Smooth muscle cell (in vitro differentiated cells): ENCODE results near the gene PLA2G12B. TPM values are rescaled to one million over a fixed set of nuclear protein-coding genes. Genes with fewer than 3 reads are reported as not detected.

Experiments
- DNase-seq: peaks from one replicate; lab custom pipeline; 2025; ENCODE audit not compliant: unreplicated experiment; lab: John Stamatoyannopoulos, UW
- H2AFZ ChIP-seq: fragments of 200-600 bp; sonication (generic); 2 replicates; pipeline ENCODE4 v1.6.0; 2016; ENCODE audit warnings: antibody characterized with exemption, low read depth, mild to moderate bottlenecking
- H3F3A ChIP-seq: fragments of 200-600 bp; sonication (generic); 2 replicates; pipeline ENCODE4 v1.6.0; 2017; ENCODE audit warnings: antibody characterized with exemption, low read depth
- H3K27ac ChIP-seq: fragments of 200-600 bp; sonication (generic); 2 replicates; pipeline ENCODE4 v1.5.1; 2016; ENCODE audit warnings: low read depth, mild to moderate bottlenecking
- H3K27me3 ChIP-seq: fragments of 200-600 bp; sonication (generic); 2 replicates; pipeline ENCODE4 v1.6.1; 2016; ENCODE audit warnings: low read depth, mild to moderate bottlenecking
- H3K36me3 ChIP-seq: fragments of 200-600 bp; sonication (generic); 2 replicates; pipeline ENCODE4 v1.5.1; 2016; ENCODE audit warnings: low read depth
- H3K4me1 ChIP-seq: fragments of 200-600 bp; sonication (generic); 2 replicates; pipeline ENCODE4 v1.5.1; 2016; ENCODE audit warnings: low read depth
- H3K4me2 ChIP-seq: fragments of 200-600 bp; sonication (generic); 2 replicates; pipeline ENCODE4 v1.6.0; 2016; ENCODE audit warnings: mild to moderate bottlenecking
- H3K4me3 ChIP-seq: fragments of 200-600 bp; sonication (generic); 2 replicates; pipeline ENCODE4 v1.5.1; 2016; ENCODE audit warnings: mild to moderate bottlenecking
- H3K79me2 ChIP-seq: fragments of 200-600 bp; sonication (generic); 2 replicates; pipeline ENCODE4 v1.6.0; 2016; ENCODE audit warnings: low read depth, mild to moderate bottlenecking
- H3K9ac ChIP-seq: fragments of 200-600 bp; sonication (generic); 2 replicates; pipeline ENCODE4 v1.6.0; 2016; ENCODE audit warnings: low read depth
- H3K9me3 ChIP-seq: fragments of 200-600 bp; sonication (generic); replicated peaks from 2 replicates; pipeline ENCODE4 v1.5.1; 2016; ENCODE audit warnings: low read depth
- H4K20me1 ChIP-seq: fragments of 200-600 bp; sonication (generic); 2 replicates; pipeline ENCODE4 v1.6.0; 2016; ENCODE audit warnings: low read depth
- WGBS: methylation state at CpG from one replicate; pipeline ENCODE4 v1.1.7; 2016; ENCODE audit warnings: low lambda C conversion rate; 5-methylcytosine and 5-hydroxymethylcytosine counted together
- polyA plus RNA-seq: library from polyadenylated mRNA; unstranded; fragments of >200 nt; fragmentation: Nextera tagmentation; extraction: Ambion mirVana; gene quantifications from 2 replicates; pipeline ENCODE4 v1.2.1, GENCODE V29; 2016
- total RNA-seq: library from RNA; depleted of rRNA; stranded (reverse); fragments of >200 nt; gene quantifications from 2 replicates; pipeline ENCODE4 v1.2.3, GENCODE V29; 2014
- TF ChIP-seq, protein P1 (sequence below): fragments of 200-600 bp; sonication (generic); IDR thresholded peaks from 2 replicates; pipeline ENCODE4 v1.5.1; 2017; ENCODE audit warnings: borderline replicate concordance, mild to moderate bottlenecking, antibody characterized with exemption; ENCODE audit not compliant: insufficient read depth, poor library complexity, severe bottlenecking

PLA2G12B gene
- total and polyA plus RNA-seq, 2 experiments from 2014 or later = not detected

DNA sequence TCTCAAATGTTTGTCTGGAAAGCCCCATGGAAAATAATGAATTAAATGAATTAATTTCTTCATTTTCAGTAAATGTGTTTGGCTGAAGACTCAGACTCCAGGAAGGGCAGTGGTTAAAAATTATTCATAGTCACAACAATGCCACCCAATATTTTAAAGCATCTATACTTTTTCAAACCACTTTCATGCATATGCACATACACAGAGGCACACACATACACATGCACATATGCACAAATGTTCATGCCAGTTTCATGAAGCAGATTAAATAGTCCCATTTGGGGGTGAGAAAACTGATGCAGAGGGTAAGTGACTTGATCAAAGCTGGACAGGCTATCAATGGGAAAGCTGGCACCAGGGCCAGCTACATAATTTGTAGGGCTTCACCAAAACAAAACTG is 1.4 kb upstream of the PLA2G12B start:
- H2AFZ ChIP-seq = no peak overlapping the region
- no peaks in the 10 kb centered on the region for H3K36me3 ChIP-seq
- no peak overlapping the region for H3K4me3 ChIP-seq
- TF ChIP-seq, protein P1, sequence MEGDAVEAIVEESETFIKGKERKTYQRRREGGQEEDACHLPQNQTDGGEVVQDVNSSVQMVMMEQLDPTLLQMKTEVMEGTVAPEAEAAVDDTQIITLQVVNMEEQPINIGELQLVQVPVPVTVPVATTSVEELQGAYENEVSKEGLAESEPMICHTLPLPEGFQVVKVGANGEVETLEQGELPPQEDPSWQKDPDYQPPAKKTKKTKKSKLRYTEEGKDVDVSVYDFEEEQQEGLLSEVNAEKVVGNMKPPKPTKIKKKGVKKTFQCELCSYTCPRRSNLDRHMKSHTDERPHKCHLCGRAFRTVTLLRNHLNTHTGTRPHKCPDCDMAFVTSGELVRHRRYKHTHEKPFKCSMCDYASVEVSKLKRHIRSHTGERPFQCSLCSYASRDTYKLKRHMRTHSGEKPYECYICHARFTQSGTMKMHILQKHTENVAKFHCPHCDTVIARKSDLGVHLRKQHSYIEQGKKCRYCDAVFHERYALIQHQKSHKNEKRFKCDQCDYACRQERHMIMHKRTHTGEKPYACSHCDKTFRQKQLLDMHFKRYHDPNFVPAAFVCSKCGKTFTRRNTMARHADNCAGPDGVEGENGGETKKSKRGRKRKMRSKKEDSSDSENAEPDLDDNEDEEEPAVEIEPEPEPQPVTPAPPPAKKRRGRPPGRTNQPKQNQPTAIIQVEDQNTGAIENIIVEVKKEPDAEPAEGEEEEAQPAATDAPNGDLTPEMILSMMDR = no peak
- no peak for DNase-seq
- no peak overlapping the region for H3K4me2 ChIP-seq
- H4K20me1 ChIP-seq = no peaks in the 10 kb centered on the region
- no peaks in the 10 kb centered on the region for H3K27me3 ChIP-seq
- H3K9ac ChIP-seq = no peak overlapping the region
- peaks cover 7% of the 10 kb centered on the region for H3K4me1 ChIP-seq
- H3K79me2 ChIP-seq = no peaks in the 10 kb centered on the region
- H3K27ac ChIP-seq = no peak overlapping the region
- H3K9me3 ChIP-seq = no peaks in the 10 kb centered on the region
- H3F3A ChIP-seq = no peaks in the 10 kb centered on the region

DNA sequence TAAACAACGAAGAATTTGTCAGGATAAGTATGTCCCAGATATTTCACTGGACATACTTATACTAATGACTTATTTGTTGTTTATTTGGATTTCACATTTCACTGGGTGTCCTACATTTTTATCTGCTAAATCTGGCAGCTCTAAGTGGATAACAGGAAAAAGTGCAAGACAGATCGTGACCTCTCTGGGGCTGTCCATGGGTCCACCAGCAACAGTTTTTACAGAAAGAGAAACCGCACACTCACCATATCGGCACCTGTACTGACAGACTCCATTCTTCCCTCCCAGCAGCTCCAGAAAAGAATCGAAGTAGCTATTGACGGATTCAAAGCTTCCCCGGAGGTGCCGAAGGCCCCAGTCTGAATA is 393 bp downstream of the PLA2G12B start:
- 85% methylated on average over 8 of the region's 8 CpGs for WGBS
- no peaks in the 10 kb centered on the region for H3K27me3 ChIP-seq
- TF ChIP-seq, protein P1 = no peak
- peaks cover 7% of the 10 kb centered on the region for H3K4me1 ChIP-seq
- H4K20me1 ChIP-seq = no peaks in the 10 kb centered on the region
- H3K9ac ChIP-seq = no peak overlapping the region
- H3K4me3 ChIP-seq = peak overlapping the region; percentile 35
- no peaks in the 10 kb centered on the region for H3F3A ChIP-seq
- H3K79me2 ChIP-seq = no peaks in the 10 kb centered on the region
- H3K4me2 ChIP-seq = no peak overlapping the region
- H3K9me3 ChIP-seq = no peaks in the 10 kb centered on the region
- no peak for DNase-seq
- no peak overlapping the region for H3K27ac ChIP-seq
- no peaks in the 10 kb centered on the region for H3K36me3 ChIP-seq
- H2AFZ ChIP-seq = no peak overlapping the region

DNA sequence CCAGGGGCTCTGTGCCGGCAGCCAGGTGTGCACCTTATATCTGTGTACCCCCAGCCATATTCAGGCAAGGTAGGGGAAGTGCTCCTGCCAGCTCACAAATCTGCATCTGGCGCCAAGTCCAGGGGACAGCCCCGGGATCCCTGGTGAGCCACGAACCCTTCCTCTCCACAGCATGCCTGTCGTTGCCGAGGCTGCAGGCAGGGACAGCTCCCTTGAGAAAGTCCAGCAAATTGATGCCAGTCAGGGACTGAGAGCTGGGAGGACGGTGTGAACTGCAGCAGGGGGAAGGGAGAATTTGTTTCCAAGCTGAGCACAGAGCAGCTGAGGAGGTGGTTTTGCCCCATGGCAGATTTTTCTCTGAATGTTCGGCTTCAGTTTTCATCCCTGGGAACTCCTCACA is 919 bp downstream of the PLA2G12B start:
- peak overlapping the region; percentile 35 for H3K4me3 ChIP-seq
- no peaks in the 10 kb centered on the region for H3K79me2 ChIP-seq
- H3K9ac ChIP-seq = no peak overlapping the region
- WGBS = 39% methylated on average over 8 of the region's 8 CpGs
- no peaks in the 10 kb centered on the region for H3K27me3 ChIP-seq
- TF ChIP-seq, protein P1 = no peak
- H4K20me1 ChIP-seq = no peaks in the 10 kb centered on the region
- no peak overlapping the region for H2AFZ ChIP-seq
- no peak overlapping the region for H3K4me2 ChIP-seq
- peaks cover 7% of the 10 kb centered on the region for H3K4me1 ChIP-seq
- no peak overlapping the region for H3K27ac ChIP-seq
- DNase-seq = no peak
- H3K9me3 ChIP-seq = no peaks in the 10 kb centered on the region
- H3K36me3 ChIP-seq = no peaks in the 10 kb centered on the region
- no peaks in the 10 kb centered on the region for H3F3A ChIP-seq

DNA sequence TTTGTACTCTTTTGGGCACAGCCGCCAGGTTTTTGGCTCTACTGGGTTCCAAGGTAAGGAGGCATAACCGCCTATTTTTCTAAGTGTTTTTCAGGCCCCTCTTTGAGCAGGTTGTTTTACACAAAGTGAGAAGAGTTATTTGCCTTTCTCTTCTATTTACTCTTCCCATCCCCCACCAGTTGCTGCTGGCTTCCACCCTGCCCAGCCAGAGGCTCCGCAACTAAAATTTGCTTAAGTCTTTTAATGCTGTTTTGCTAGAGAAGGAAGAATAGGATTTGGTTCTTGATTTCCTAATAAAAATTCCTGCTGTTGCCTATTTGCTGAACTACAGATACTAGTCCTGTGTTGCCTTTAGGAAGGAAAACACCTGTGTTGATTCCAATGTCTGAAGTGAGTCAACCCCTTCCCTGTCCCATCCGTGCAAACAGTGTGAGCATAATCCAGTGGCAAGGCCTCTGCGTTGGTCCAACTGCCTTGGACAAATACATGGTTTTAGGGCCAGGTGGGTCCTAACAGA is 1.9 kb downstream of the PLA2G12B start:
- peak overlapping the region; percentile 35 for H3K4me3 ChIP-seq
- H3K4me2 ChIP-seq = no peak overlapping the region
- no peak overlapping the region for H2AFZ ChIP-seq
- 80% methylated on average over 5 of the region's 5 CpGs for WGBS
- H3K9me3 ChIP-seq = no peaks in the 10 kb centered on the region
- H3K27me3 ChIP-seq = no peaks in the 10 kb centered on the region
- H4K20me1 ChIP-seq = no peaks in the 10 kb centered on the region
- no peak overlapping the region for H3K9ac ChIP-seq
- H3F3A ChIP-seq = no peaks in the 10 kb centered on the region
- TF ChIP-seq, protein P1 = no peak
- peaks cover 7% of the 10 kb centered on the region for H3K4me1 ChIP-seq
- DNase-seq = no peak
- H3K79me2 ChIP-seq = no peaks in the 10 kb centered on the region
- H3K27ac ChIP-seq = no peak overlapping the region
- no peaks in the 10 kb centered on the region for H3K36me3 ChIP-seq
